Adrenal gland (tissue), 12 donors: Measurements from ENCODE around the gene GRAP. TPM values are rescaled to one million over a fixed set of nuclear protein-coding genes. Genes with fewer than 3 reads are reported as not detected.

Source experiments
- DNase-seq, 7 donors: peaks; one replicate each; pipeline ENCODE4 v3.0.0-alpha.2; 2019 to 2020
- H3K27ac ChIP-seq, 5 donors: fragments of 200-600 bp; sonication (generic) in 4 of 5; 1 replicate in 3 of 5; 2 replicates in 2 of 5; pipeline versions ENCODE4 v1.5.1 to v1.8.0; 2016 to 2020; ENCODE audit warnings: mild to moderate bottlenecking in 1 of 5
- H3K27me3 ChIP-seq: fragments of 200-600 bp; 2 replicates; pipeline ENCODE4 v1.8.0; 2021
- H3K36me3 ChIP-seq, 2 donors: fragments of 200-600 bp; replicated peaks in 1 of 2; 1 replicate in 1 of 2; 2 replicates in 1 of 2; pipeline versions ENCODE4 v1.5.1 to v1.8.0; 2018 to 2022
- H3K4me1 ChIP-seq, 2 donors: fragments of 200-600 bp; replicated peaks in 1 of 2; 1 replicate in 1 of 2; 2 replicates in 1 of 2; pipeline versions ENCODE4 v1.5.1 to v1.8.0; 2018 to 2021
- H3K4me3 ChIP-seq, 4 donors: fragments of 200-600 bp; sonication (generic) in 3 of 4; one replicate each; pipeline ENCODE4 v1.5.1; 2016 to 2018
- H3K9me3 ChIP-seq, 3 donors: fragments of 200-600 bp; sonication (generic) in 1 of 3; replicated peaks in 1 of 3; 1 replicate in 2 of 3; 2 replicates in 1 of 3; pipeline versions ENCODE4 v1.5.1 to v1.8.0; 2016 to 2021
- CTCF ChIP-seq, 6 experiments: fragments of 450-650 bp in 4 of 6; fragments of 200-600 bp in 2 of 6; sonication (generic) in 1 of 6; IDR thresholded peaks; 1 replicate in 5 of 6; 2 replicates in 1 of 6; pipeline versions ENCODE4 v1.5.1 to v1.8.0; 2016 to 2021; ENCODE audit warnings: antibody characterized with exemption in 6 of 6, mild to moderate bottlenecking in 2 of 6, moderate library complexity in 1 of 6
- POLR2A ChIP-seq, 2 donors: fragments of 450-650 bp; IDR thresholded peaks; one replicate each; pipeline ENCODE4 v1.6.1; 2017; ENCODE audit warnings: antibody characterized with exemption in 2 of 2, mild to moderate bottlenecking in 2 of 2, moderate library complexity in 1 of 2
- WGBS, 4 donors: extraction: QIAGEN DNeasy Blood & Tissue Kit in 2 of 4; methylation state at CpG; one replicate each; pipeline versions ENCODE4 v1.1.5 to v1.1.7; 2013 to 2017; 5-methylcytosine and 5-hydroxymethylcytosine counted together
- intact Hi-C, 2 donors: fragments of 100-400 bp; cut with DNase I; formaldehyde crosslinking; loops; one replicate each; pipeline versions ENCODE4 v1.14.1 to v1.15.0; 2022 to 2023
- polyA plus RNA-seq, 3 donors: library from polyadenylated mRNA; stranded (reverse); fragments of 200-250 nt in 2 of 3; fragments of 350-450 nt in 1 of 3; fragmentation: Illumina TruSeq in 1 of 3; extraction: RNeasy Lipid Tissue Mini Kit (QIAGEN cat#74804) in 1 of 3; gene quantifications; one replicate each; pipeline ENCODE4 v1.2.3, GENCODE V29; 2013 to 2014
- total RNA-seq, 9 donors: library from RNA; depleted of rRNA in 4 of 9; stranded (reverse); fragments of >200 nt in 4 of 9; fragments of 120-200 nt in 1 of 9; fragmentation: NEBNext Ultra II Directional in 1 of 9; extraction: Animal tissue kit (Norgen Biotek cat#: 25700) in 1 of 9; gene quantifications; one replicate each; pipeline versions ENCODE4 v1.1.0 to v1.2.4, GENCODE V29; 2013 to 2023
- donor health status: healthy with polysubstance abuse.
- donor health status: Bipolar disorder and iron deficiency.
- donor health status: DM: yes; HTN: yes; CAD: no.
- donor health status: DM: no; HTN: no; CAD: no.
- donor health status: DM: no; HTN: no; CAD: no.
- donor health status: DM: yes; HTN: yes; CAD: no.

The GRAP gene
- total and polyA plus RNA-seq, 12 donors: 1.7 to 17.0 (median 7.5) TPM

DNA sequence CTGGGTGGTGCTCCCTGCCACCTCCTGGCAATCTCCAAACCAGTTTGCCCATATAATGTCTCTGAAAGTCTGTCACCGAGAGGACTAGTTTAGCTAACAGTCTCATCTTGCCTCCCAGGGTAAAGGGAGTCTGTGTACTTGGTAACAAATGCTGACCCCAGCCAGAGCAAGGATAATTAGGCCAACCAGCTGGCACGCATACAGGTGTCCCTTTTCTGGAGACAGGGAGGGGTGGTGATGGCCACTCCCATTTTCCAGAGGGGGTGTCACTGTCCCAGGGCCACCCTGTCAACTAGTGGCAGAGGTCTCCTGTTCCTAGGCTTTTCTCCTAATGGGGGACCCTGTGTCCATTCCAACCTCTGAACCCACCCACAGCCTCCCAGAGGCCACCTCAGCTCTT is 50.3 kb downstream of the GRAP start:
- intact Hi-C loops: no loop called here
- Histone ChIP-seq H3K9me3 (no peaks in the 10 kb centered on the region), H3K36me3 (no peaks in the 10 kb centered on the region), H3K27me3 (no peaks in the 10 kb centered on the region), H3K4me3 (no peak overlapping the region), H3K27ac (no peak overlapping the region), H3K4me1 (no peaks in the 10 kb centered on the region)
- 98 to 100% (median 100%) methylated on average over 1 to 2 of the region's 2 CpGs for WGBS, 4 donors
- DNase-seq: no peak
- TF ChIP-seq CTCF (IDR thresholded peaks at IDR 0.05): no peak
- TF ChIP-seq POLR2A (IDR thresholded peaks at IDR 0.05): no peak

DNA sequence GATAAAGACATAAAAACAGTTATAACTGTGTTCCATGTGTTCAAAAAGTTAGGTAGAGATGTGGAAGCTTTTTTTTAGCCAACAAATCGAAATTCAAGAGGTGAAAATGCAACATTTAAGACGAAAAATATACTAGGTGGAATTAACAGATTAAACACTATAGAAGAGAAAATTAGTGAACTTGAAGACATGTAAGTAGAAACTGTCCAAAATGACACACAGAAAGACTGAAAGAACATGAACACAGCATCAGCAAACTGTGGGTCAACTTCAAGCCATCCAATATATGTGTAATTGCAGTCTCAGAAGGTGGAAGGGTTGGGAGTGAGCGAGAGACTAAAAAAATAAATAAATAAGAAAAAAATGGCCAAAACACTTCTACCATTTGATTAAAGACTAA is 51.5 kb downstream of the GRAP start:
- whole genome bisulfite sequencing, 4 donors: 87 to 94% (median 92%) methylated on average over 3 of the region's 3 CpGs
- no peak for TF ChIP-seq CTCF (IDR thresholded peaks at IDR 0.05)
- no peak overlapping the region for H3K4me3 ChIP-seq
- no peaks in the 10 kb centered on the region for H3K36me3 ChIP-seq
- DNase-seq: no peak
- intact Hi-C loops: no loop called here
- no peaks in the 10 kb centered on the region for H3K9me3 ChIP-seq
- no peaks in the 10 kb centered on the region for H3K27me3 ChIP-seq
- no peak overlapping the region for H3K27ac ChIP-seq
- H3K4me1 ChIP-seq: no peaks in the 10 kb centered on the region

- Histone ChIP-seq H3K9me3 (no peaks in the 10 kb centered on the region), H3K4me3 (no peak overlapping the region), H3K27ac (no peak overlapping the region), H3K27me3 (no peaks in the 10 kb centered on the region), H3K36me3 (no peaks in the 10 kb centered on the region), H3K4me1 (no peaks in the 10 kb centered on the region)
- intact Hi-C loops: no loop called here
- WGBS, 4 donors: 43 to 62% (median 53%) methylated on average over 1 of the region's 1 CpG
- DNase-seq: no peak
- TF ChIP-seq POLR2A (IDR thresholded peaks at IDR 0.05) (no peak), CTCF (IDR thresholded peaks at IDR 0.05) (no peak)
Observed at GRCh38 chr17:18994631-18995030, 52.1 kb downstream of the GRAP start.

DNA sequence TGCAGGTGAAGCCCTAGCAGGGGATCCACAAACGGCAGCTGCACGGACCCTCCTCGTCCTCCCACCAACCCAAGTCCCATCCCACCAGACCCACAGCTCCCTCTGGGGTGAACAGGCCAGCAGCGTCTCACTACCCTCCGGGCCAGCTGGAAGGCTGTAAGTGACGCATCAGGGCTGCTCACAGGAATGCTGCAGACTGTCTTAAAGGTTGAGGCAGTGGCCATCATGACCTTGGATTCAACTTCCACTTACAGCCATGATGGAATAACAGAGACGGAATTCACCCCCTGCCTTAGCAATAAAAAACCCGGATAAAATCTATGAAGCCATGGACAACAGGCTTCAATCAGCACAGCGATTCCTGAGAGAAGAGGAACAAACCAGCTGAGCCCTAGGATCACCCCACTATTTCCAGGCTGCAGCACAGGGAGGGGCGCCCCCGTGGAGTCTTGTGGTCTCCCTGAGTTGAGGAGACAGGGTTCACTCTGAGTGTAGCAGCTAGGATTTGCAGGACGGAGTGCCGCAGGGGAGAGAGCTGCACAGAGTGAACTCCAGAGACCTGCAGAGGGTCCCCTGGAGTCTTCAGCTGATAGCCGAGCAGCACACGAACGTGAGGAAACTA is 52.7 kb downstream of the GRAP start:
- Histone ChIP-seq H3K4me3 (no peak overlapping the region), H3K9me3 (no peaks in the 10 kb centered on the region), H3K36me3 (no peaks in the 10 kb centered on the region), H3K4me1 (no peaks in the 10 kb centered on the region), H3K27me3 (no peaks in the 10 kb centered on the region), H3K27ac (no peak overlapping the region)
- no peak for DNase-seq
- 74 to 84% (median 81%) methylated on average over 10 to 16 of the region's 16 CpGs for WGBS, 4 donors
- intact Hi-C loops: no loop called here
- no peak for TF ChIP-seq CTCF (IDR thresholded peaks at IDR 0.05)
- TF ChIP-seq POLR2A (IDR thresholded peaks at IDR 0.05): no peak
